Type B pancreatic cell (in vitro differentiated cells): ENCODE measurements around the gene TBC1D1. TPM values are rescaled to one million over a fixed set of nuclear protein-coding genes. Genes with fewer than 3 reads are reported as not detected.

Source experiments
- DNase-seq: peaks from one replicate; pipeline ENCODE4 v3.0.0; 2021; ENCODE audit warnings: mixed read lengths; ENCODE audit not compliant: unreplicated experiment; ENCODE audit errors: extremely low spot score
- H3K27ac Mint-ChIP-seq: 2 replicates; pipeline ENCODE4 v1.8.0; 2021; ENCODE audit warnings: mild to moderate bottlenecking, mixed read lengths
- H3K27me3 Mint-ChIP-seq: 2 replicates; pipeline ENCODE4 v1.8.0; 2021; ENCODE audit warnings: mixed read lengths
- H3K36me3 Mint-ChIP-seq: 2 replicates; pipeline ENCODE4 v1.8.0; 2021; ENCODE audit warnings: mixed read lengths
- H3K4me1 Mint-ChIP-seq: one replicate; pipeline ENCODE4 v1.8.0; 2021; ENCODE audit warnings: mixed read lengths; ENCODE audit not compliant: unreplicated experiment
- H3K4me3 Mint-ChIP-seq: 2 replicates; pipeline ENCODE4 v1.8.0; 2021; ENCODE audit warnings: mild to moderate bottlenecking, mixed read lengths
- H3K9me3 Mint-ChIP-seq: 2 replicates; pipeline ENCODE4 v1.8.0; 2021; ENCODE audit warnings: mixed read lengths
- CTCF ChIP-seq: fragments of 200-600 bp; sonication (generic); conservative IDR thresholded peaks from 2 replicates; pipeline ENCODE4 v1.5.0; 2021; ENCODE audit warnings: antibody characterized with exemption, mild to moderate bottlenecking
- total RNA-seq: library from RNA; stranded (reverse); gene quantifications from 2 replicates; pipeline ENCODE4 v1.2.1, GENCODE V29; 2021; ENCODE audit warnings: low replicate concordance

TBC1D1 gene
- total RNA-seq, 1 donor from 2014 or later = 110 TPM

GRCh38 chr4:37995981-37996775, 105.3 kb downstream of the TBC1D1 start:
- no peak for TF ChIP-seq CTCF
- H3K9me3 Mint-ChIP-seq = peaks cover 4% of the 10 kb centered on the region
- H3K27me3 Mint-ChIP-seq = no peaks in the 10 kb centered on the region
- peak overlapping the region; percentile 96 for H3K27ac Mint-ChIP-seq
- peaks cover 38% of the 10 kb centered on the region for H3K4me1 Mint-ChIP-seq
- DNase-seq = no peak
- H3K4me3 Mint-ChIP-seq = peak overlapping the region; percentile 74
- peaks cover 8% of the 10 kb centered on the region for H3K36me3 Mint-ChIP-seq

- Mint-ChIP-seq H3K36me3 (no peaks in the 10 kb centered on the region), H3K4me3 (no peak overlapping the region), H3K9me3 (no peaks in the 10 kb centered on the region), H3K27ac (peak overlapping the region; percentile 48), H3K27me3 (no peaks in the 10 kb centered on the region), H3K4me1 (peaks cover 36% of the 10 kb centered on the region)
- DNase-seq = no peak
- no peak for TF ChIP-seq CTCF
These were observed 107.3 kb downstream of the TBC1D1 start for GRCh38 chr4:37998226-37998625.

GRCh38 chr4:37999000-37999716, 108.3 kb downstream of the TBC1D1 start:
- Mint-ChIP-seq H3K4me3 (no peak overlapping the region), H3K27me3 (no peaks in the 10 kb centered on the region), H3K27ac (peak overlapping the region; percentile 40), H3K9me3 (no peaks in the 10 kb centered on the region), H3K36me3 (no peaks in the 10 kb centered on the region), H3K4me1 (peaks cover 39% of the 10 kb centered on the region)
- TF ChIP-seq CTCF = no peak
- no peak for DNase-seq

GRCh38 chr4:37999965-38000364, 109.1 kb downstream of the TBC1D1 start:
- Mint-ChIP-seq H3K4me1 (peaks cover 39% of the 10 kb centered on the region), H3K4me3 (no peak overlapping the region), H3K36me3 (no peaks in the 10 kb centered on the region), H3K9me3 (no peaks in the 10 kb centered on the region), H3K27me3 (no peaks in the 10 kb centered on the region), H3K27ac (no peak overlapping the region)
- no peak for TF ChIP-seq CTCF
- no peak for DNase-seq

- Mint-ChIP-seq H3K27ac (no peak overlapping the region), H3K36me3 (no peaks in the 10 kb centered on the region), H3K4me1 (peaks cover 36% of the 10 kb centered on the region)
These were observed 111.0 kb downstream of the TBC1D1 start for GRCh38 chr4:38001927-38002326.

More at GRCh38 chr4:38001927-38002326, 111.0 kb downstream of the TBC1D1 start:
- no peaks in the 10 kb centered on the region for H3K27me3 Mint-ChIP-seq
- no peak for DNase-seq
- TF ChIP-seq CTCF = no peak
- no peaks in the 10 kb centered on the region for H3K9me3 Mint-ChIP-seq
- H3K4me3 Mint-ChIP-seq = no peak overlapping the region
